SK-N-SH treated with all-trans-retinoic acid at 6 μM for 48 hours (cell line): ENCODE results near the gene MTMR6.

ENCODE experiments used
- ARNTL ChIP-seq: fragments of 450-650 bp; formaldehyde crosslinking; IDR thresholded peaks from 2 replicates; pipeline ENCODE4 v1.5.0; 2020; ENCODE audit warnings: low read depth, mild to moderate bottlenecking, moderate library complexity, borderline replicate concordance
- BACH2 ChIP-seq: fragments of 250-450 bp; sonication (Bioruptor Pico); IDR thresholded peaks from 2 replicates; pipeline ENCODE4 v1.9.0; 2021; ENCODE audit warnings: mild to moderate bottlenecking, borderline replicate concordance
- CSDC2 ChIP-seq: fragments of 250-450 bp; sonication (Bioruptor Pico); IDR thresholded peaks from 2 replicates; pipeline ENCODE4 v1.5.0; 2020; ENCODE audit warnings: mild to moderate bottlenecking, moderate library complexity
- ESRRG ChIP-seq: fragments of 250-450 bp; sonication (Bioruptor Pico); IDR thresholded peaks from 2 replicates; pipeline ENCODE4 v1.6.1; 2021; ENCODE audit warnings: mild to moderate bottlenecking
- OSR1 ChIP-seq: fragments of 250-450 bp; sonication (Bioruptor Pico); IDR thresholded peaks from 2 replicates; pipeline ENCODE4 v1.8.0; 2022; ENCODE audit warnings: moderate library complexity, mild to moderate bottlenecking, inconsistent platforms
- PATZ1 ChIP-seq: fragments of 250-450 bp; sonication (Bioruptor Pico); IDR thresholded peaks from 2 replicates; pipeline ENCODE4 v1.8.0; 2020; ENCODE audit warnings: mild to moderate bottlenecking, moderate library complexity, borderline replicate concordance
- RARB ChIP-seq: fragments of 250-450 bp; sonication (Bioruptor Pico); IDR thresholded peaks from 2 replicates; pipeline ENCODE4 v1.8.0; 2021; ENCODE audit warnings: mild to moderate bottlenecking, moderate library complexity
- TCF4 ChIP-seq: fragments of 250-450 bp; sonication (Bioruptor Pico); IDR thresholded peaks from 2 replicates; pipeline ENCODE4 v1.8.0; 2021; ENCODE audit warnings: mild to moderate bottlenecking, moderate library complexity, borderline replicate concordance
- ZC3H10 ChIP-seq: fragments of 250-450 bp; sonication (Bioruptor Pico); IDR thresholded peaks from 2 replicates; pipeline ENCODE4 v1.5.1; 2021; ENCODE audit warnings: mild to moderate bottlenecking, moderate library complexity
- ZFP3 ChIP-seq: fragments of 250-450 bp; sonication (Bioruptor Pico); IDR thresholded peaks from 2 replicates; pipeline ENCODE4 v1.5.0; 2020; ENCODE audit warnings: mild to moderate bottlenecking, moderate library complexity

- no peak for TF ChIP-seq BACH2 (CRISPR knock-in tag)
- no peak for TF ChIP-seq PATZ1
- TF ChIP-seq OSR1 (CRISPR knock-in tag) = no peak
- TF ChIP-seq ARNTL (CRISPR knock-in tag) = no peak
- no peak for TF ChIP-seq CSDC2
- TF ChIP-seq ZC3H10 (CRISPR knock-in tag) = no peak
- TF ChIP-seq ESRRG (CRISPR knock-in tag) = no peak
- no peak for TF ChIP-seq ZFP3 (CRISPR knock-in tag)
- no peak for TF ChIP-seq RARB (CRISPR knock-in tag)
- no peak for TF ChIP-seq TCF4 (CRISPR knock-in tag)
Observed at GRCh38 chr13:25292301-25292700, 5.0 kb upstream of the MTMR6 start.
